H1 (cell line): ENCODE data around the gene PAAF1. TPM values are rescaled to one million over a fixed set of nuclear protein-coding genes. Genes with fewer than 3 reads are reported as not detected.

Experiments used
- CTCF ChIA-PET: fragments of 300-600 bp; sonication (Branson Sonifier 250); formaldehyde crosslinking; loops from one replicate; lab custom pipeline; 2021; ENCODE audit not compliant: partially characterized antibody; lab: Charles Lee
- POLR2A ChIA-PET: fragments of 300-600 bp; sonication (Branson Sonifier 250); formaldehyde crosslinking; loops from one replicate; lab custom pipeline; 2021; ENCODE audit warnings: inconsistent platforms; ENCODE audit not compliant: partially characterized antibody; lab: Charles Lee
- DNase-seq, 2 experiments: peaks; one replicate each; pipeline versions ENCODE4 v3.0.0 to v3.0.0-alpha.2; 2010 to 2022; ENCODE audit warnings: low spot score in 2 of 2, low read depth in 1 of 2, mixed read lengths in 1 of 2
- FAIRE-seq: peaks from 2 replicates; lab custom pipeline; 2011; peaks lifted over from hg19 to GRCh38; lab: Jason Lieb, UNC
- H2AFZ ChIP-seq: 2 replicates; pipeline ENCODE4 v1.8.1; 2012; ENCODE audit warnings: low read length, inconsistent platforms
- H2AK5ac ChIP-seq: 2 replicates; pipeline ENCODE4 v1.6.1; 2013; ENCODE audit warnings: low read depth, low read length
- H2BK120ac ChIP-seq: replicated peaks from 2 replicates; pipeline ENCODE3; 2013; ENCODE audit warnings: low read depth, low read length, inconsistent platforms
- H2BK12ac ChIP-seq: 2 replicates; pipeline ENCODE4 v1.6.1; 2013; ENCODE audit warnings: low read depth, low read length
- H2BK15ac ChIP-seq: 2 replicates; pipeline ENCODE4 v1.6.1; 2013; ENCODE audit warnings: low read length
- H2BK20ac ChIP-seq: 2 replicates; pipeline ENCODE4 v1.6.1; 2013; ENCODE audit warnings: low read length
- H2BK5ac ChIP-seq: 2 replicates; pipeline ENCODE4 v1.6.1; 2013; ENCODE audit warnings: low read depth, low read length
- H3K14ac ChIP-seq: 2 replicates; pipeline ENCODE4 v1.6.1; 2013; ENCODE audit warnings: inconsistent platforms; ENCODE audit not compliant: insufficient read length
- H3K18ac ChIP-seq: 2 replicates; pipeline ENCODE4 v1.6.1; 2013; ENCODE audit warnings: low read length; ENCODE audit errors: extremely low read depth
- H3K23ac ChIP-seq: 2 replicates; pipeline ENCODE4 v1.6.1; 2013; ENCODE audit warnings: inconsistent platforms; ENCODE audit not compliant: insufficient read length
- H3K23me2 ChIP-seq: 2 replicates; pipeline ENCODE4 v1.6.1; 2013; ENCODE audit warnings: low read depth, low read length
- H3K27ac ChIP-seq: 2 replicates; pipeline ENCODE4 v1.6.1; 2011; ENCODE audit warnings: low read depth, low read length, inconsistent platforms
- H3K27me3 ChIP-seq, 4 experiments: replicated peaks in 1 of 4; 1 replicate in 1 of 4; 2 replicates in 3 of 4; pipeline versions ENCODE4 v1.6.1 to v1.8.1; 2011 to 2013; ENCODE audit warnings: low read length in 3 of 4, mild to moderate bottlenecking in 3 of 4, inconsistent platforms in 2 of 4, mixed read lengths in 2 of 4, moderate library complexity in 1 of 4; ENCODE audit not compliant: control insufficient read depth in 3 of 4, insufficient read depth in 3 of 4; ENCODE audit errors: extremely low read depth in 1 of 4
- H3K36me3 ChIP-seq, 4 experiments: 2 replicates each; pipeline versions ENCODE4 v1.6.1 to v1.8.1; 2011 to 2013; ENCODE audit warnings: mild to moderate bottlenecking in 4 of 4, low read length in 3 of 4, moderate library complexity in 2 of 4, control low read depth in 1 of 4, inconsistent platforms in 1 of 4; ENCODE audit not compliant: insufficient read depth in 4 of 4, control insufficient read depth in 2 of 4
- H3K4ac ChIP-seq: replicated peaks from 2 replicates; pipeline ENCODE3; 2013; ENCODE audit warnings: low read length, low read depth, mixed read lengths, inconsistent platforms; ENCODE audit not compliant: insufficient read length
- H3K4me1 ChIP-seq, 4 experiments: replicated peaks in 1 of 4; 1 replicate in 1 of 4; 2 replicates in 3 of 4; pipeline versions ENCODE4 v1.6.1 to v1.8.1; 2011 to 2013; ENCODE audit warnings: low read length in 3 of 4, inconsistent platforms in 2 of 4, mixed read lengths in 1 of 4; ENCODE audit not compliant: insufficient read depth in 4 of 4, control insufficient read depth in 3 of 4
- H3K4me2 ChIP-seq, 2 experiments: 2 replicates each; pipeline versions ENCODE4 v1.6.1 to v1.8.1; 2011 to 2013; ENCODE audit warnings: low read depth in 2 of 2, low read length in 2 of 2, control low read depth in 1 of 2, inconsistent platforms in 1 of 2, mild to moderate bottlenecking in 1 of 2; ENCODE audit not compliant: insufficient read depth in 1 of 2
- H3K4me3 ChIP-seq, 4 experiments: fragments of 200-600, 300-600 bp in 1 of 4; sonication (generic), shearing (Covaris generic), sonication (Bioruptor Twin) in 1 of 4; 2 replicates each; pipeline versions ENCODE4 v1.5.1 to v1.8.1; 2011 to 2016; ENCODE audit warnings: low read length in 4 of 4, low read depth in 3 of 4, control low read depth in 2 of 4, inconsistent platforms in 2 of 4, mild to moderate bottlenecking in 2 of 4, mixed read lengths in 1 of 4, moderate library complexity in 1 of 4; ENCODE audit not compliant: insufficient read depth in 2 of 4; ENCODE audit errors: extremely low read depth in 1 of 4
- H3K56ac ChIP-seq: replicated peaks from 2 replicates; pipeline ENCODE3; 2013; ENCODE audit warnings: low read depth, mild to moderate bottlenecking, mixed read lengths, low read length, inconsistent platforms; ENCODE audit not compliant: insufficient read length
- H3K79me1 ChIP-seq: 2 replicates; pipeline ENCODE4 v1.6.1; 2013; ENCODE audit warnings: low read depth, low read length, control low read depth
- H3K79me2 ChIP-seq, 2 experiments: 2 replicates each; pipeline versions ENCODE4 v1.6.1 to v1.8.1; 2012 to 2013; ENCODE audit warnings: low read length in 2 of 2, mild to moderate bottlenecking in 2 of 2, inconsistent platforms in 1 of 2; ENCODE audit not compliant: insufficient read depth in 2 of 2, control insufficient read depth in 1 of 2
- H3K9ac ChIP-seq, 4 experiments: replicated peaks in 1 of 4; 1 replicate in 1 of 4; 2 replicates in 3 of 4; pipeline versions ENCODE4 v1.6.1 to v1.8.1; 2011 to 2013; ENCODE audit warnings: low read depth in 3 of 4, low read length in 3 of 4, control low read depth in 2 of 4, mild to moderate bottlenecking in 2 of 4, moderate library complexity in 2 of 4, inconsistent platforms in 1 of 4; ENCODE audit errors: extremely low read depth in 1 of 4
- H3K9me3 ChIP-seq, 2 experiments: 2 replicates each; pipeline versions ENCODE4 v1.6.1 to v1.8.1; 2012 to 2013; ENCODE audit warnings: mild to moderate bottlenecking in 2 of 2, moderate library complexity in 2 of 2, control low read depth in 1 of 2, inconsistent platforms in 1 of 2, low read depth in 1 of 2, low read length in 1 of 2, mixed read lengths in 1 of 2; ENCODE audit not compliant: insufficient read depth in 2 of 2
- H4K20me1 ChIP-seq, 2 experiments: replicated peaks in 1 of 2; 2 replicates each; pipeline versions ENCODE3 to v1.8.1; 2011 to 2013; ENCODE audit warnings: inconsistent platforms in 2 of 2, low read length in 2 of 2, mild to moderate bottlenecking in 1 of 2; ENCODE audit not compliant: insufficient read depth in 2 of 2, control insufficient read depth in 1 of 2
- H4K5ac ChIP-seq: 2 replicates; pipeline ENCODE4 v1.6.1; 2013; ENCODE audit warnings: low read length, low read depth, mixed read lengths, inconsistent platforms; ENCODE audit not compliant: insufficient read length
- H4K8ac ChIP-seq: 2 replicates; pipeline ENCODE4 v1.8.0; 2013; ENCODE audit warnings: mild to moderate bottlenecking, moderate library complexity, low read length, inconsistent platforms; ENCODE audit not compliant: insufficient read depth; ENCODE audit errors: extremely low read depth
- H4K91ac ChIP-seq: replicated peaks from 2 replicates; pipeline ENCODE3; 2013; ENCODE audit warnings: low read length, mixed read lengths, inconsistent platforms; ENCODE audit not compliant: insufficient read length
- NANOG ChIP-seq: IDR thresholded peaks from 2 replicates; pipeline ENCODE4 v1.6.1; 2011; ENCODE audit warnings: low read length, low read depth, mild to moderate bottlenecking, inconsistent platforms; ENCODE audit not compliant: insufficient read depth, poor library complexity, severe bottlenecking
- POLR2A ChIP-seq, 2 experiments: IDR thresholded peaks; 1 replicate in 1 of 2; 2 replicates in 1 of 2; pipeline ENCODE4 v1.6.1; 2011; ENCODE audit warnings: low read depth in 2 of 2, low read length in 2 of 2, mild to moderate bottlenecking in 2 of 2; ENCODE audit errors: control extremely low read depth in 1 of 2
- POLR2AphosphoS5 ChIP-seq: IDR thresholded peaks from 2 replicates; pipeline ENCODE4 v1.6.1; 2011; ENCODE audit warnings: low read depth, low read length
- WGBS, 2 experiments: shearing (Covaris generic) in 1 of 2; methylation state at CpG; one replicate each; pipeline versions ENCODE4 v1.1.6 to v1.1.7; 2013 to 2015; ENCODE audit warnings: low lambda C conversion rate in 2 of 2, mixed read lengths in 2 of 2, inconsistent platforms in 1 of 2, low coverage in 1 of 2, missing lambda C conversion rate in 1 of 2; ENCODE audit not compliant: insufficient replicate concordance in 2 of 2, insufficient coverage in 1 of 2, insufficient read length in 1 of 2; ENCODE audit errors: extremely low coverage in 1 of 2, missing lambda C conversion rate in 1 of 2; 5-methylcytosine and 5-hydroxymethylcytosine counted together
- polyA plus RNA-seq, 7 experiments: library from polyadenylated mRNA; depleted of rRNA in 3 of 7; stranded (reverse) in 5 of 7; unstranded in 2 of 7; fragments of >200 nt in 5 of 7; fragments of 200-250 nt in 2 of 7; gene quantifications; 1 replicate in 5 of 7; 2 replicates in 1 of 7; 4 replicates in 1 of 7; pipeline versions ENCODE4 v1.2.1 to v1.2.3, GENCODE V29; 2011 to 2013; ENCODE audit warnings: missing spikeins in 2 of 7, mixed read lengths in 2 of 7
- total RNA-seq: library from RNA; stranded (reverse); fragmentation: NEBNext Ultra II Directional; extraction: Animal tissue kit (Norgen Biotek cat#: 25700); gene quantifications from 2 replicates; pipeline ENCODE4 v1.2.1, GENCODE V29; 2021

Gene PAAF1
- total and polyA plus RNA-seq, 2 of the 8 experiments (the other 6 are each of a cell fraction or from before 2014, with no cell fraction given) = 24.4 to 28.8 TPM

DNA sequence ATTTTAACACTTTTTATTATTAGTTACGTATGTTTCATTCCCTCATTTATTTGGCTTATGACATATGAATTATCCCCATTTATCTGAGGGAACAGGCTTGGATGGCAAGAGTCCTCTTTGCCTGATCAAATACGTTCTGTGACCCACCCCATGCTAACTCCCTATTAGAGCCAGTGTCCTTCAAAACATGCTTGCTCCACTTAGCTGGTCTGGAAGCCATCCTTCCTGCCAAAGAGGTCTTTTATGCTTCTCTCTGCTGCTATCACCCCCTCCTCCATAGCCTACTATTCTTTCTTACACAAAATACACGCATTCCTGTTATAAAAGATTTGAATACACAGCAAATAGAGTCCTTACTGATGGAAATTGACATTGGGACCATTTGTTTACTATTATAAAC is 6.5 kb upstream of the PAAF1 start:
- no peak overlapping the region for H3K4me3 ChIP-seq
- H3K79me2 ChIP-seq = peaks cover 5 to 24% of the 10 kb centered on the region in 2 experiments; a peak in 3 of 4 replicates
- no peaks in the 10 kb centered on the region for H3K9me3 ChIP-seq
- H4K20me1 ChIP-seq = peaks cover 3 to 7% of the 10 kb centered on the region in 2 experiments
- H3K4ac ChIP-seq = no peak overlapping the region
- no peak overlapping the region for H2BK15ac ChIP-seq
- DNase-seq (no peak), FAIRE-seq (no peak)
- H3K23me2 ChIP-seq = no peaks in the 10 kb centered on the region
- no peak overlapping the region for H4K8ac ChIP-seq
- no peak overlapping the region for H4K91ac ChIP-seq
- CTCF ChIA-PET = interaction anchor here (0.7 to 1.2 kb wide), 3 partner anchors 9 to 61 kb away, joined by 3 to 5 read pairs (median 3); no protein-coding TSS in a partner anchor
- H2AFZ ChIP-seq = no peak overlapping the region
- peaks cover 13% of the 10 kb centered on the region for H3K79me1 ChIP-seq
- no peak overlapping the region for H2AK5ac ChIP-seq
- TF ChIP-seq POLR2A (IDR thresholded peaks at IDR 0.05; ENCODE audit: control extremely low read depth in 1 of 2, low read depth in 2 of 2, low read length in 2 of 2) (peak in 1 of 2 experiments; percentile 47; a peak in 1 of 3 replicates), POLR2AphosphoS5 (peak; percentile 60), NANOG (no peak)
- no peak overlapping the region for H2BK5ac ChIP-seq
- no peak overlapping the region for H3K23ac ChIP-seq
- H4K5ac ChIP-seq = no peak overlapping the region
- H3K4me1 ChIP-seq = peaks cover 0 to 8% (median 2%) of the 10 kb centered on the region in 4 experiments; a peak in 5 of 7 replicates
- H3K27ac ChIP-seq = no peak overlapping the region
- no peaks in the 10 kb centered on the region for H3K27me3 ChIP-seq
- H3K56ac ChIP-seq = no peak overlapping the region
- 74% methylated on average over 3 of the region's 3 CpGs; no CpG with 5 or more reads in 1 of the 2 experiments for WGBS, 2 experiments
- peaks cover 14 to 57% (median 31%) of the 10 kb centered on the region in 4 experiments for H3K36me3 ChIP-seq
- no peak overlapping the region for H2BK20ac ChIP-seq
- H2BK12ac ChIP-seq = no peak overlapping the region
- H2BK120ac ChIP-seq = no peak overlapping the region
- no peak overlapping the region for H3K14ac ChIP-seq
- no peak overlapping the region for H3K4me2 ChIP-seq
- POLR2A ChIA-PET = interaction anchor here (0.6 to 7.8 kb wide), 12 partner anchors 8 to 143 kb away, joined by 3 to 55 read pairs (median 4); partner anchors contain the start of gene PAAF1
- H3K18ac ChIP-seq = no peak overlapping the region
- H3K9ac ChIP-seq = peak overlapping the region in 1 of 4 experiments; percentile 43; a peak in 1 of 7 replicates
